Trophoblast cell (in vitro differentiated cells and primary cell): ENCODE data around the gene ITGA8.

Experiments used
- DNase-seq, 2 donors: peaks; one replicate each; pipeline ENCODE4 v3.0.0-alpha.2; 2016
- H2AFZ ChIP-seq: 2 replicates; pipeline ENCODE4 v1.6.1; 2013; ENCODE audit warnings: low read length, moderate library complexity, mild to moderate bottlenecking; ENCODE audit not compliant: insufficient read depth, poor library complexity
- H2AK5ac ChIP-seq: 2 replicates; pipeline ENCODE4 v1.6.1; 2013; ENCODE audit warnings: mild to moderate bottlenecking, low read length
- H2BK120ac ChIP-seq: 2 replicates; pipeline ENCODE4 v1.6.1; 2013; ENCODE audit warnings: low read length, mild to moderate bottlenecking, moderate library complexity; ENCODE audit not compliant: insufficient read depth, poor library complexity
- H2BK12ac ChIP-seq: 2 replicates; pipeline ENCODE4 v1.6.1; 2013; ENCODE audit warnings: mild to moderate bottlenecking, low read length, moderate library complexity
- H2BK5ac ChIP-seq: 2 replicates; pipeline ENCODE4 v1.6.1; 2013; ENCODE audit warnings: low read length, low read depth, moderate library complexity, mild to moderate bottlenecking; ENCODE audit not compliant: poor library complexity
- H3K14ac ChIP-seq: 2 replicates; pipeline ENCODE4 v1.6.1; 2013; ENCODE audit warnings: mild to moderate bottlenecking, low read length
- H3K18ac ChIP-seq: 2 replicates; pipeline ENCODE4 v1.6.1; 2013; ENCODE audit warnings: mild to moderate bottlenecking, low read length
- H3K23ac ChIP-seq: 2 replicates; pipeline ENCODE4 v1.6.1; 2013; ENCODE audit warnings: low read length
- H3K27ac ChIP-seq: 2 replicates; pipeline ENCODE4 v1.5.1; 2013; ENCODE audit warnings: low read depth, mild to moderate bottlenecking, inconsistent platforms, low read length, moderate library complexity
- H3K27me3 ChIP-seq: 2 replicates; pipeline ENCODE4 v1.6.1; 2013; ENCODE audit warnings: inconsistent platforms, mild to moderate bottlenecking, low read length, moderate library complexity; ENCODE audit not compliant: insufficient read depth
- H3K36me3 ChIP-seq, 2 experiments: 1 replicate in 1 of 2; 2 replicates in 1 of 2; pipeline ENCODE4 v1.6.1; 2013; ENCODE audit warnings: low read length in 2 of 2, mild to moderate bottlenecking in 2 of 2, moderate library complexity in 1 of 2; ENCODE audit not compliant: insufficient read depth in 2 of 2, control insufficient read depth in 1 of 2
- H3K4ac ChIP-seq: 2 replicates; pipeline ENCODE4 v1.6.1; 2013; ENCODE audit warnings: low read depth, mild to moderate bottlenecking, low read length, moderate library complexity
- H3K4me1 ChIP-seq, 2 experiments: 1 replicate in 1 of 2; 2 replicates in 1 of 2; pipeline ENCODE4 v1.6.1; 2013; ENCODE audit warnings: low read length in 2 of 2, mild to moderate bottlenecking in 2 of 2, moderate library complexity in 1 of 2; ENCODE audit not compliant: insufficient read depth in 2 of 2, control insufficient read depth in 1 of 2
- H3K4me2 ChIP-seq: 2 replicates; pipeline ENCODE4 v1.6.1; 2013; ENCODE audit warnings: inconsistent platforms, mild to moderate bottlenecking, low read length, moderate library complexity
- H3K4me3 ChIP-seq: 2 replicates; pipeline ENCODE4 v1.5.1; 2013; ENCODE audit warnings: mild to moderate bottlenecking, low read depth, low read length, inconsistent platforms
- H3K79me1 ChIP-seq: one replicate; pipeline ENCODE4 v1.6.1; 2013; ENCODE audit warnings: low read length
- H3K79me2 ChIP-seq: 2 replicates; pipeline ENCODE4 v1.6.1; 2013; ENCODE audit warnings: low read length, mild to moderate bottlenecking; ENCODE audit not compliant: control insufficient read depth, insufficient read depth, poor library complexity
- H3K9ac ChIP-seq: 2 replicates; pipeline ENCODE4 v1.6.1; 2013; ENCODE audit warnings: mild to moderate bottlenecking, low read length
- H3K9me3 ChIP-seq: 2 replicates; pipeline ENCODE4 v1.6.1; 2013; ENCODE audit warnings: low read depth, mild to moderate bottlenecking, control low read depth, inconsistent platforms, low read length; ENCODE audit not compliant: insufficient read depth
- H4K12ac ChIP-seq: 2 replicates; pipeline ENCODE4 v1.6.1; 2013; ENCODE audit warnings: low read depth, mild to moderate bottlenecking, low read length, moderate library complexity
- H4K8ac ChIP-seq: 2 replicates; pipeline ENCODE4 v1.6.1; 2013; ENCODE audit warnings: low read depth, mild to moderate bottlenecking, low read length, moderate library complexity
- H4K91ac ChIP-seq: one replicate; pipeline ENCODE4 v1.6.1; 2013; ENCODE audit warnings: low read depth, mild to moderate bottlenecking, low read length, moderate library complexity
- WGBS: extraction: QIAGEN DNeasy Blood & Tissue Kit; methylation state at CpG from one replicate; pipeline ENCODE4 v1.1.7; 2013; ENCODE audit warnings: missing lambda C conversion rate; ENCODE audit not compliant: insufficient read length, insufficient coverage; ENCODE audit errors: extremely low coverage; 5-methylcytosine and 5-hydroxymethylcytosine counted together

Gene ITGA8

GRCh38 chr10:15603446-15604011 lies 116.2 kb downstream of the ITGA8 start:
- Histone ChIP-seq H2AFZ (no peak overlapping the region), H3K4me3 (no peak overlapping the region), H4K8ac (no peak overlapping the region), H3K18ac (no peak overlapping the region), H4K12ac (no peak overlapping the region), H2BK120ac (no peak overlapping the region), H2BK5ac (no peak overlapping the region), H4K91ac (no peak overlapping the region), H3K79me2 (no peaks in the 10 kb centered on the region), H3K4ac (no peak overlapping the region), H3K14ac (no peak overlapping the region), H3K27me3 (no peaks in the 10 kb centered on the region), H3K9ac (no peak overlapping the region), H3K4me1 (no peaks in the 10 kb centered on the region), H3K4me2 (no peak overlapping the region), H2AK5ac (no peak overlapping the region), H3K36me3 (no peaks in the 10 kb centered on the region), H3K23ac (no peak overlapping the region), H3K9me3 (no peaks in the 10 kb centered on the region), H3K27ac (no peak overlapping the region), H3K79me1 (no peaks in the 10 kb centered on the region), H2BK12ac (no peak overlapping the region)
- no peak for DNase-seq
- no CpG with 5 or more reads among the region's 3 CpGs for WGBS

- no peak overlapping the region for H2BK5ac ChIP-seq
- H2BK12ac ChIP-seq: no peak overlapping the region
- H3K4me1 ChIP-seq: no peaks in the 10 kb centered on the region
- H4K91ac ChIP-seq: no peak overlapping the region
- H3K9ac ChIP-seq: no peak overlapping the region
- no peak overlapping the region for H3K23ac ChIP-seq
- H3K36me3 ChIP-seq: no peaks in the 10 kb centered on the region
- no peak overlapping the region for H3K4me2 ChIP-seq
- WGBS: no CpG with 5 or more reads among the region's 1 CpG
- no peak overlapping the region for H3K27ac ChIP-seq
- no peak overlapping the region for H4K12ac ChIP-seq
- no peak overlapping the region for H3K4ac ChIP-seq
- H3K79me2 ChIP-seq: no peaks in the 10 kb centered on the region
- H2BK120ac ChIP-seq: no peak overlapping the region
- no peak overlapping the region for H3K14ac ChIP-seq
- no peak overlapping the region for H4K8ac ChIP-seq
- no peak overlapping the region for H2AK5ac ChIP-seq
- H3K9me3 ChIP-seq: no peaks in the 10 kb centered on the region
- no peaks in the 10 kb centered on the region for H3K79me1 ChIP-seq
- no peak for DNase-seq
- H3K18ac ChIP-seq: no peak overlapping the region
- H2AFZ ChIP-seq: no peak overlapping the region
- no peak overlapping the region for H3K4me3 ChIP-seq
- no peaks in the 10 kb centered on the region for H3K27me3 ChIP-seq
Measured at GRCh38 chr10:15601819-15602218, 117.9 kb downstream of the ITGA8 start.

- H3K9me3 ChIP-seq: peaks cover 3% of the 10 kb centered on the region
- H4K91ac ChIP-seq: no peak overlapping the region
- H3K18ac ChIP-seq: no peak overlapping the region
- no peak overlapping the region for H3K9ac ChIP-seq
- no peak overlapping the region for H2AK5ac ChIP-seq
- H2AFZ ChIP-seq: no peak overlapping the region
- H3K23ac ChIP-seq: no peak overlapping the region
- no peak overlapping the region for H3K4me3 ChIP-seq
- H3K27me3 ChIP-seq: no peaks in the 10 kb centered on the region
- H3K36me3 ChIP-seq: no peaks in the 10 kb centered on the region
- H2BK12ac ChIP-seq: no peak overlapping the region
- no peaks in the 10 kb centered on the region for H3K4me1 ChIP-seq
- H3K27ac ChIP-seq: no peak overlapping the region
- no peak overlapping the region for H2BK120ac ChIP-seq
- no peak overlapping the region for H4K8ac ChIP-seq
- no peaks in the 10 kb centered on the region for H3K79me1 ChIP-seq
- no peak overlapping the region for H3K4ac ChIP-seq
- DNase-seq: no peak
- no peak overlapping the region for H3K4me2 ChIP-seq
- no peak overlapping the region for H2BK5ac ChIP-seq
- H3K14ac ChIP-seq: no peak overlapping the region
- H3K79me2 ChIP-seq: no peaks in the 10 kb centered on the region
- no peak overlapping the region for H4K12ac ChIP-seq
Measured at GRCh38 chr10:15595260-15595659, 124.5 kb downstream of the ITGA8 start.

- Histone ChIP-seq H4K12ac (no peak overlapping the region), H3K18ac (no peak overlapping the region), H3K27ac (no peak overlapping the region), H3K9ac (no peak overlapping the region), H3K4me3 (no peak overlapping the region), H3K79me2 (no peaks in the 10 kb centered on the region), H3K27me3 (no peaks in the 10 kb centered on the region), H3K4ac (no peak overlapping the region), H2AFZ (no peak overlapping the region), H3K9me3 (peaks cover 3% of the 10 kb centered on the region), H4K91ac (no peak overlapping the region), H3K14ac (no peak overlapping the region), H3K4me1 (no peaks in the 10 kb centered on the region), H3K4me2 (no peak overlapping the region), H3K36me3 (no peaks in the 10 kb centered on the region), H2BK5ac (no peak overlapping the region), H3K79me1 (no peaks in the 10 kb centered on the region), H3K23ac (no peak overlapping the region), H2AK5ac (no peak overlapping the region), H2BK120ac (no peak overlapping the region), H2BK12ac (no peak overlapping the region), H4K8ac (no peak overlapping the region)
- DNase-seq: no peak
- no CpG with 5 or more reads among the region's 4 CpGs for WGBS
Measured at GRCh38 chr10:15591937-15592336, 127.8 kb downstream of the ITGA8 start.
